DOHH2 (cell line): ENCODE data around the gene PRRT1B.

Source experiments
- EZH2phosphoT487 ChIP-seq: fragments of 200-600 bp; sonication (generic); IDR thresholded peaks from 2 replicates; pipeline ENCODE4 v1.6.1; 2017; ENCODE audit warnings: borderline replicate concordance, mild to moderate bottlenecking, antibody characterized with exemption, low read length, moderate library complexity, mixed read lengths
- TF ChIP-seq, protein P1 (sequence below): fragments of 200-600 bp; sonication (generic); IDR thresholded peaks from one replicate; pipeline ENCODE4 v1.5.1; 2014; ENCODE audit warnings: antibody characterized with exemption, mild to moderate bottlenecking, low read depth, low read length; ENCODE audit not compliant: poor library complexity, severe bottlenecking

DNA sequence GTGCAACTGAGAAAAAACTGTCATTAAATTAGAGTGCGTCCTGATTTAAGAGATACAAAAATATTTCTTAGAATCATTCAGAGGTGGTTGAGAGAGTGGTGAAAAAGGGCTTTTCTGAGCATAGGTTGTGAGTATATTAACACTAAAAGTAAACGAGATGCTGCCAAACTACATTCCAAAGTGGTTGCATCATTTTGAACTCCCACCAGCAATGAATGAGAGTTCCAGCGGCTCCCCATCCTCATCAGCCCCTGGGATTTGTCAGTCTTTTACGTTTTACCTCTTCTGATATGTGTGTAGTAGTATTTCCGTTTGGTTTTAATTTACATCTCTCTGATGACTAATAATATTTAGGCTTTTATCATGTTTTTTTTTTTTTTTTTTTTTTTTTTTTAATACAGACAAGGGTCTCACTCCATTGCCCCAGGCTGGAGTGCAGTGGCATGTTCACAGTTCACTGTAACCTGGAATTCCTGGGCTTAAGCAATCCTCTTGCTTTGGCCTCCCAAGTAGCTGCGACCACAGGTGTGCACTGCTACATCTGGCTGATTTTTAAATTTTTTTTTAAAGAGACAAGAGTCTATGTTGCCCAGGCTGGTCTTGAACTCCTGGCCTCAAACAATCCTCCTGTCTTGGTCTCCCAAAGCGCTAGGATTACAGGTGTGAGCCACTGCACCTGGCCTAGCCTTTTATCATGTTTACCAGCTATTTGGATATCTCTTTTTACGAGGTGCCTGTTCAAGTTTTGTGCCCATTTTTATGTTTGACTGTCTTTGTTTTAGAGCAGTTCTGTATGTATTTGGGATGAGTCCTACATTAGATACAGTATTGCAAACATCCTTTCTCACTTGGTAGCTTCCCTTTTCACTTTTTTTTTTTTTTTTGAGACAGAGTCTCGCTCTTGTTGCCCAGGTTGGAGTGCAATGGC, 17.0 kb downstream of the PRRT1B start:
- TF ChIP-seq, protein P1, sequence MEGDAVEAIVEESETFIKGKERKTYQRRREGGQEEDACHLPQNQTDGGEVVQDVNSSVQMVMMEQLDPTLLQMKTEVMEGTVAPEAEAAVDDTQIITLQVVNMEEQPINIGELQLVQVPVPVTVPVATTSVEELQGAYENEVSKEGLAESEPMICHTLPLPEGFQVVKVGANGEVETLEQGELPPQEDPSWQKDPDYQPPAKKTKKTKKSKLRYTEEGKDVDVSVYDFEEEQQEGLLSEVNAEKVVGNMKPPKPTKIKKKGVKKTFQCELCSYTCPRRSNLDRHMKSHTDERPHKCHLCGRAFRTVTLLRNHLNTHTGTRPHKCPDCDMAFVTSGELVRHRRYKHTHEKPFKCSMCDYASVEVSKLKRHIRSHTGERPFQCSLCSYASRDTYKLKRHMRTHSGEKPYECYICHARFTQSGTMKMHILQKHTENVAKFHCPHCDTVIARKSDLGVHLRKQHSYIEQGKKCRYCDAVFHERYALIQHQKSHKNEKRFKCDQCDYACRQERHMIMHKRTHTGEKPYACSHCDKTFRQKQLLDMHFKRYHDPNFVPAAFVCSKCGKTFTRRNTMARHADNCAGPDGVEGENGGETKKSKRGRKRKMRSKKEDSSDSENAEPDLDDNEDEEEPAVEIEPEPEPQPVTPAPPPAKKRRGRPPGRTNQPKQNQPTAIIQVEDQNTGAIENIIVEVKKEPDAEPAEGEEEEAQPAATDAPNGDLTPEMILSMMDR: no peak
- no peak for TF ChIP-seq EZH2phosphoT487
